KMS-11 (cell line): ENCODE data around the gene NXN.
"Not testable (repeated sequence)": the region's sequence is repeated elsewhere in the genome, so short reads cannot be mapped to it uniquely, and the experiment has no call there.

Source experiments
- H2AFZ ChIP-seq: fragments of 200-600 bp; sonication (generic); 2 replicates; pipeline ENCODE4 v1.6.1; 2016; ENCODE audit warnings: antibody characterized with exemption, mixed run types, low read depth
- H3K27ac ChIP-seq: fragments of 200-600 bp; sonication (generic); 2 replicates; pipeline ENCODE4 v1.6.1; 2016; ENCODE audit warnings: mild to moderate bottlenecking, mixed run types
- H3K27me3 ChIP-seq: fragments of 200-600 bp; sonication (generic); 2 replicates; pipeline ENCODE4 v1.6.1; 2017; ENCODE audit warnings: mild to moderate bottlenecking, low read depth, mixed run types, moderate library complexity; ENCODE audit not compliant: insufficient read depth
- H3K36me3 ChIP-seq: fragments of 200-600 bp; sonication (generic); 2 replicates; pipeline ENCODE4 v1.6.1; 2017; ENCODE audit warnings: mild to moderate bottlenecking, mixed run types; ENCODE audit not compliant: insufficient read depth
- H3K4me1 ChIP-seq: fragments of 200-600 bp; sonication (generic); 2 replicates; pipeline ENCODE4 v1.6.1; 2016; ENCODE audit warnings: mild to moderate bottlenecking, low read depth, mixed run types; ENCODE audit not compliant: poor library complexity, severe bottlenecking
- H3K4me2 ChIP-seq: fragments of 200-600 bp; sonication (generic); 2 replicates; pipeline ENCODE4 v1.7.0; 2016; ENCODE audit warnings: mild to moderate bottlenecking, mixed run types
- H3K4me3 ChIP-seq: fragments of 200-600 bp; sonication (generic); IDR thresholded peaks from 2 replicates; pipeline ENCODE4 v1.6.1; 2017; ENCODE audit warnings: low read depth, low read length, mixed read lengths; ENCODE audit not compliant: insufficient read depth
- H3K79me2 ChIP-seq: fragments of 200-600 bp; sonication (generic); 2 replicates; pipeline ENCODE4 v1.6.1; 2016; ENCODE audit warnings: low read depth, mixed run types; ENCODE audit not compliant: insufficient read depth
- H3K9ac ChIP-seq: fragments of 200-600 bp; sonication (generic); 2 replicates; pipeline ENCODE4 v1.6.1; 2016; ENCODE audit warnings: mild to moderate bottlenecking, mixed run types
- H4K20me1 ChIP-seq: fragments of 200-600 bp; sonication (generic); 2 replicates; pipeline ENCODE4 v1.6.1; 2016; ENCODE audit warnings: mild to moderate bottlenecking, mixed run types; ENCODE audit not compliant: insufficient read depth
- CTCF ChIP-seq: fragments of 200-600 bp; sonication (generic); conservative IDR thresholded peaks from 2 replicates; pipeline ENCODE4 v1.6.1; 2017; ENCODE audit warnings: low read depth, mild to moderate bottlenecking, antibody characterized with exemption, low read length, moderate library complexity, mixed read lengths

The NXN gene

GRCh38 chr17:975371-975915, 4.1 kb downstream of the NXN start:
- Histone ChIP-seq H4K20me1 (no peaks in the 10 kb centered on the region), H3K4me3 (no peak overlapping the region), H3K4me1 (peaks cover 5% of the 10 kb centered on the region), H3K27me3 (peaks cover 42% of the 10 kb centered on the region), H3K36me3 (no peaks in the 10 kb centered on the region), H3K79me2 (no peaks in the 10 kb centered on the region), H3K9ac (no peak overlapping the region), H3K27ac (no peak overlapping the region), H3K4me2 (no peak overlapping the region), H2AFZ (no peak overlapping the region)
- TF ChIP-seq CTCF, result no peak

DNA sequence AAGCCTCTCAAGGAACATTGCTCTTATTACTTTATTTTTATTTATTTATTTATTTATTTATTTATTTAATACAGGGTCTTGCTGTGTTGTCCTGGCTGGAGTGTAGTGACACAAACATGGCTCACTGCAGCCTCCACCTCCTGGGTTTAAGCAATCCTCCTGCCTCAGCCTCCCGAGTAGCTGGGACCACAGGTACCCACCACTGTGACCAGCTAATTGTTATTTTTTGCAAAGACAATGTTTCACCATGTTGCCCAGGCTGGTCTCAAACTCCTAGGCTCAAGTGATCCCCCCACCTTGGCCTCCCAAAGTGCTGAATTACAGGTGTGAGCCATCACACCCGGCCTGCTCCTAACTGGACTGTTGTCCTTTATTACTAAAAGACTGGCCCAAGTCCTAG, 4.8 kb downstream of the NXN start:
- not testable (repeated sequence) for H3K4me3 ChIP-seq, H3K36me3 ChIP-seq, H3K79me2 ChIP-seq, H3K27ac ChIP-seq, H4K20me1 ChIP-seq, H3K4me1 ChIP-seq, H2AFZ ChIP-seq, H3K9ac ChIP-seq, H3K4me2 ChIP-seq
- H3K27me3 ChIP-seq, result peaks cover 46% of the 10 kb centered on the region

DNA sequence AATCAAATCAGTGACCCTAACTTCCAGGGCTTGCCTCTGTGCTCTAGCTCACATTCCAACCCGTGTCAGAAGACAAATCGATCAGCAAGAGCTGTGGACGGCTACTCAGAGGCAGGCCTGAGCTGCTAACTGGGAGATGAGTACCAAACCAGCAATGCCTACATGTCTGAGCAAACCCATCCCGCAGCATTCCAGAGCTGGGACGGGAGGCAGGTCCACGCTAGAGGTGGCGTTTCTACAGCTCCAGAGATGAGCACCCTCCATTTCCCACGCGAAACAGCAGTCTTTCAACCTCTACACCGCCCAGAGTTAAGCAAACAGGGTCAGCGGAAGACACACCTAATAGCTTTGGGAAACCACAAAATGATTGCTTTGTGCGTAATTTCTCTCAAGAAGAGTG, 6.5 kb downstream of the NXN start:
- no peaks in the 10 kb centered on the region for H3K4me1 ChIP-seq
- no peak overlapping the region for H3K4me2 ChIP-seq
- H3K79me2 ChIP-seq, result no peaks in the 10 kb centered on the region
- H3K4me3 ChIP-seq, result no peak overlapping the region
- H3K9ac ChIP-seq, result no peak overlapping the region
- no peak overlapping the region for H3K27ac ChIP-seq
- peaks cover 43% of the 10 kb centered on the region for H3K27me3 ChIP-seq
- H2AFZ ChIP-seq, result no peak overlapping the region
- H3K36me3 ChIP-seq, result no peaks in the 10 kb centered on the region
- TF ChIP-seq CTCF, result no peak
- H4K20me1 ChIP-seq, result no peaks in the 10 kb centered on the region

DNA sequence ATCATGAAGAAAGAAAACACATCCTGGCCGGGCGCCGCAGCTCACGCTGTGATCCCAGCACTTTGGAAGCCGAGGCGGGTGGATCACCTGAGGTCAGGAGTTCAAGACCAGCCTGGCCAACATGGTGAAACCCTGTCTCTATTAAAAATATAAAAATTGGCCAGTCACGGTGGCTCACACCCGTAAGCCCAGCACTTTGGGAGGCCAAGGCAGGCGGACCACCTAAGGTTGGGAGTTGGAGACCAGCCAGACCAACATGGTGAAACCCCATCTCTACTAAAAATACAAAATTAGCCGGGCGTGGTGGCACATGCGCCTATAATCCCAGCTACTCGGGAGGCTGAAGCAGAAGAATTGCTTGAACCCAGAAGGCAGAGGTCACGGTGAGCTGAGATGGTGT, 7.7 kb downstream of the NXN start:
- H4K20me1 ChIP-seq, H2AFZ ChIP-seq, H3K27ac ChIP-seq, H3K79me2 ChIP-seq, H3K9ac ChIP-seq, H3K4me2 ChIP-seq, H3K4me1 ChIP-seq, H3K4me3 ChIP-seq, H3K36me3 ChIP-seq: not testable (repeated sequence)
- peaks cover 31% of the 10 kb centered on the region; the same call in 1 of the 2 replicates for H3K27me3 ChIP-seq

- no peaks in the 10 kb centered on the region for H4K20me1 ChIP-seq
- H3K27me3 ChIP-seq, result peaks cover 16% of the 10 kb centered on the region; the same call in 1 of the 2 replicates
- TF ChIP-seq CTCF, result no peak
- no peak overlapping the region for H3K4me2 ChIP-seq
- no peaks in the 10 kb centered on the region for H3K36me3 ChIP-seq
- H3K4me3 ChIP-seq, result no peak overlapping the region
- no peaks in the 10 kb centered on the region for H3K4me1 ChIP-seq
- H2AFZ ChIP-seq, result no peak overlapping the region
- H3K9ac ChIP-seq, result no peak overlapping the region
- no peak overlapping the region for H3K27ac ChIP-seq
- H3K79me2 ChIP-seq, result no peaks in the 10 kb centered on the region
Observed at GRCh38 chr17:970364-970763, 9.2 kb downstream of the NXN start.
